ENCODE data around the gene TLE1. TPM values are rescaled to one million over a fixed set of nuclear protein-coding genes. Genes with fewer than 3 reads are reported as not detected.

TLE1 gene
- polyA plus RNA-seq, 3 donors = 0.46 to 2.5 (median 1.2) TPM

DNA sequence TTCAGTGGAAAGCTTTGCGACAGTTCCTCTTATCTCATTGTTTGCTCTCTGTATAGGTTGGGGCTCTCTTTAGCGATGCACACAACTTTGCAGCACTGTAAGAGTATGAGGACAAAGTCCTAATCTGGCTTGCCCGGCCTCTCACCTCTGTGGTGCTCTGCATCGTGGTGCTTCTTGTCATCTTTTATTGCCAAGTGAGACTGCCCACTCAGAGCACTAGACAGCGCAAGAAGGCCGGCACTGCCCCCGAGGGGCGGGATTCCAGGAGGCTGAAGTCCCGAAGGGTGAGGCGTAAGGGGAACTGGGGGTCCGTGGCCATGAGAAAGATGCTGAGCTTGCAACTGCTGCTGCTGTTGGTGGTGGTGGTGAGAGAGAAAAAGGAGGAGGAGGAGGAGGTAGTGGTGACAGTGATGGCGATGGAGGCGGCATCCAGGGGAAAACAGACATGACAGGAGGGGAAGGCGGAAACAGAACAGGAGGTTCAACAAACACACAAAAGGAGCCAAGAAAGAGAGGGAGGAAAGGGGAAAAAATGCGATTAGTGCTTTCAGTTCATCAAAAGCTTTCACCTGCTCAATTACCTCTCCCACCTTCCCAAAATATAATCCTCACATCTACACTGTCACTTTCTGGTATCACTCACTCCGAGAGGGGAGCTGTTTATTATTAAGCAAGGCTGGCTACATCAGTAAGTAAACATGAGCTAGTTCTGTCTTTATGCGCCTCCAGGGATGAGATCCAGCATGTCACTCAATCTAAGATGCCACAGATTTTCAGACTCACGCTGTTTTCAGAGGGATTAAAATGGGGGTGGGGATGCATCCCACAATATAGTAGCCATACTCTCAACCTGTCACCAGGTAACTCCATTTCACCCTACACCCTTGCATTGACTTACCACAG lies 55.1 kb downstream of the TLE1 start:
- no peak overlapping the region for H3K4me2 ChIP-seq (replicated peaks; ENCODE audit: extremely low read depth, low read length, poor library complexity, severe bottlenecking)
- H4K20me1 ChIP-seq (ENCODE audit: insufficient read depth, low read length) = no peaks in the 10 kb centered on the region
- H3K4me1 ChIP-seq (ENCODE audit: control insufficient read depth in 1 of 2, insufficient read depth in 2 of 2, low read length in 2 of 2) = peaks cover 0 to 7% of the 10 kb centered on the region in 2 donors
- Mint-ChIP-seq H3K27ac (peak overlapping the region in 1 of 7 donors; percentile 19), H3K4me1 (peaks cover 15% of the 10 kb centered on the region), H3K27me3 (ENCODE audit: low read depth in 3 of 3) (no peaks in the 10 kb centered on the region), H3K9me3 (no peaks in the 10 kb centered on the region), H3K36me3 (peaks cover 4 to 11% of the 10 kb centered on the region in 2 donors), H3K4me3 (peak overlapping the region in 1 of 2 donors; percentile 1)
- no peak overlapping the region for H2AFZ ChIP-seq (ENCODE audit: insufficient read depth, low read depth, low read length, poor library complexity, severe bottlenecking)
- H3K79me2 ChIP-seq (ENCODE audit: insufficient read depth, low read length) = no peaks in the 10 kb centered on the region
- H3K9ac ChIP-seq (ENCODE audit: insufficient read depth, low read length, poor library complexity, severe bottlenecking) = no peak overlapping the region
- no peaks in the 10 kb centered on the region for H3K9me3 ChIP-seq (replicated peaks in 1 of 2; ENCODE audit: control insufficient read depth in 1 of 2, insufficient read depth in 1 of 2, low read length in 2 of 2)
- 89% methylated on average over 10 of the region's 18 CpGs for WGBS (ENCODE audit: insufficient coverage)
- intact Hi-C loops (cut with micrococcal nuclease) = no loop called here
- DNase-seq = no peak
- H3K27ac ChIP-seq (ENCODE audit: low read depth in 1 of 2, low read length in 2 of 2) = no peak overlapping the region
- H3K4me3 ChIP-seq (replicated peaks in 1 of 3; ENCODE audit: low read depth in 2 of 3, low read length in 3 of 3) = no peak overlapping the region
- TF ChIP-seq CTCF (IDR thresholded peaks at IDR 0.05) = no peak
- H3K36me3 ChIP-seq (replicated peaks in 1 of 2; ENCODE audit: control insufficient read depth in 1 of 2, insufficient read depth in 2 of 2, low read length in 2 of 2) = no peaks in the 10 kb centered on the region
- H3K27me3 ChIP-seq (ENCODE audit: control insufficient read depth in 2 of 2, insufficient read depth in 2 of 2, low read length in 2 of 2) = no peaks in the 10 kb centered on the region

- H3K4me2 ChIP-seq (replicated peaks; ENCODE audit: extremely low read depth, low read length, poor library complexity, severe bottlenecking) = no peak overlapping the region
- H3K9me3 Mint-ChIP-seq = no peaks in the 10 kb centered on the region
- no peaks in the 10 kb centered on the region for H3K9me3 ChIP-seq (replicated peaks in 1 of 2; ENCODE audit: control insufficient read depth in 1 of 2, insufficient read depth in 1 of 2, low read length in 2 of 2)
- no peak overlapping the region for H3K27ac Mint-ChIP-seq
- intact Hi-C loops (cut with micrococcal nuclease) = no loop called here
- no CpG with 5 or more reads among the region's 1 CpG for WGBS (ENCODE audit: insufficient coverage)
- DNase-seq = no peak
- H4K20me1 ChIP-seq (ENCODE audit: insufficient read depth, low read length) = no peaks in the 10 kb centered on the region
- H3K4me3 ChIP-seq (replicated peaks in 1 of 3; ENCODE audit: low read depth in 2 of 3, low read length in 3 of 3) = no peak overlapping the region
- TF ChIP-seq CTCF (IDR thresholded peaks at IDR 0.05) = no peak
- H3K4me1 ChIP-seq (ENCODE audit: control insufficient read depth in 1 of 2, insufficient read depth in 2 of 2, low read length in 2 of 2) = peaks cover 0 to 6% of the 10 kb centered on the region in 2 donors
- H3K36me3 Mint-ChIP-seq = peaks cover 4 to 11% of the 10 kb centered on the region in 2 donors
- H3K27me3 Mint-ChIP-seq (ENCODE audit: low read depth in 3 of 3) = no peaks in the 10 kb centered on the region
- H3K4me3 Mint-ChIP-seq = no peak overlapping the region
- H3K9ac ChIP-seq (ENCODE audit: insufficient read depth, low read length, poor library complexity, severe bottlenecking) = no peak overlapping the region
- H3K4me1 Mint-ChIP-seq = peaks cover 10% of the 10 kb centered on the region
- H3K27ac ChIP-seq (ENCODE audit: low read depth in 1 of 2, low read length in 2 of 2) = no peak overlapping the region
- H3K27me3 ChIP-seq (ENCODE audit: control insufficient read depth in 2 of 2, insufficient read depth in 2 of 2, low read length in 2 of 2) = no peaks in the 10 kb centered on the region
- no peaks in the 10 kb centered on the region for H3K79me2 ChIP-seq (ENCODE audit: insufficient read depth, low read length)
- H2AFZ ChIP-seq (ENCODE audit: insufficient read depth, low read depth, low read length, poor library complexity, severe bottlenecking) = no peak overlapping the region
- no peaks in the 10 kb centered on the region for H3K36me3 ChIP-seq (replicated peaks in 1 of 2; ENCODE audit: control insufficient read depth in 1 of 2, insufficient read depth in 2 of 2, low read length in 2 of 2)
These were observed 56.7 kb downstream of the TLE1 start for GRCh38 chr9:81632599-81632998.
